HepG2 (cell line): ENCODE data around the gene NIPAL1. TPM values are rescaled to one million over a fixed set of nuclear protein-coding genes. Genes with fewer than 3 reads are reported as not detected.
"Not testable (repeated sequence)": the region's sequence is repeated elsewhere in the genome, so short reads cannot be mapped to it uniquely, and the experiment has no call there.

Experiments
- ATAC-seq: fragments of 200-7000 bp; cut with Tn5 transposase; 3 replicates; pipeline ENCODE4 v1.9.1; 2020; ENCODE audit warnings: mild to moderate bottlenecking, moderate library complexity
- BruUV-seq: library from RNA; stranded (reverse); fragments of 400-500 nt; replicated peaks from 2 replicates; lab custom pipeline; 2021; lab: Mats Ljungman, UMichigan
- CTCF ChIA-PET: fragments of 300-600 bp; formaldehyde crosslinking; extraction: SDS; loops from one replicate; lab custom pipeline; 2021; ENCODE audit warnings: low total read pairs, inconsistent platforms, low intra/inter-chr PET ratio; lab: Yijun Ruan, JAX
- POLR2A ChIA-PET: fragments of 350-600 bp; sonication (Branson Sonifier 250); formaldehyde crosslinking; loops from one replicate; lab custom pipeline; 2020; ENCODE audit warnings: antibody characterized with exemption, inconsistent platforms; lab: Yijun Ruan, JAX
- DNase-seq: peaks from one replicate; pipeline ENCODE4 v3.0.0-alpha.2; 2015; ENCODE audit warnings: low spot score
- FAIRE-seq: peaks from 3 replicates; lab custom pipeline; 2011; peaks lifted over from hg19 to GRCh38; lab: Jason Lieb, UNC
- H2AFZ ChIP-seq: one replicate; pipeline ENCODE4 v1.6.1; 2011; ENCODE audit warnings: low read length, inconsistent platforms
- H3K27ac ChIP-seq: fragments of 300-600 bp; 3 replicates; pipeline ENCODE4 v1.8.0; 2011; ENCODE audit warnings: mixed run types, mild to moderate bottlenecking, mixed read lengths, low read length, inconsistent platforms; ENCODE audit not compliant: insufficient read depth; ENCODE audit errors: extremely low read length
- H3K27me3 ChIP-seq, 2 experiments: fragments of 200-600 bp in 1 of 2; 2 replicates in 1 of 2; 3 replicates in 1 of 2; pipeline versions ENCODE4 v1.6.0 to v1.8.0; 2011; ENCODE audit warnings: low read length in 2 of 2, mild to moderate bottlenecking in 2 of 2, moderate library complexity in 2 of 2, inconsistent platforms in 1 of 2; ENCODE audit not compliant: insufficient read depth in 2 of 2, control insufficient read depth in 1 of 2
- H3K36me3 ChIP-seq, 2 experiments: fragments of 200-600 bp in 1 of 2; replicated peaks in 1 of 2; 2 replicates in 1 of 2; 3 replicates in 1 of 2; pipeline versions ENCODE4 v1.5.1 to v1.8.0; 2011; ENCODE audit warnings: low read length in 2 of 2, inconsistent platforms in 1 of 2; ENCODE audit not compliant: insufficient read depth in 2 of 2, control insufficient read depth in 1 of 2
- H3K4me1 ChIP-seq: 2 replicates; pipeline ENCODE4 v1.5.1; 2012; ENCODE audit warnings: low read length, inconsistent platforms; ENCODE audit not compliant: insufficient read depth
- H3K4me2 ChIP-seq: 2 replicates; pipeline ENCODE4 v1.6.0; 2011; ENCODE audit warnings: low read depth, low read length, inconsistent platforms
- H3K4me3 ChIP-seq, 3 experiments: fragments of 200-600 bp in 1 of 3; sonication (generic), shearing (Covaris generic) in 1 of 3; replicated peaks in 1 of 3; 2 replicates each; pipeline ENCODE4 v1.5.1; 2011 to 2016; ENCODE audit warnings: low read length in 3 of 3, inconsistent platforms in 2 of 3, low read depth in 2 of 3, mild to moderate bottlenecking in 2 of 3, control low read depth in 1 of 3, mixed read lengths in 1 of 3; ENCODE audit not compliant: insufficient read depth in 1 of 3
- H3K79me2 ChIP-seq: one replicate; pipeline ENCODE4 v1.6.1; 2011; ENCODE audit warnings: low read length, inconsistent platforms; ENCODE audit not compliant: insufficient read depth
- H3K9ac ChIP-seq: 2 replicates; pipeline ENCODE4 v1.6.0; 2011; ENCODE audit warnings: mild to moderate bottlenecking, low read depth, low read length, inconsistent platforms; ENCODE audit not compliant: insufficient read depth
- H3K9me3 ChIP-seq: 2 replicates; pipeline ENCODE4 v1.5.1; 2012; ENCODE audit warnings: mild to moderate bottlenecking, low read length
- H4K20me1 ChIP-seq: 2 replicates; pipeline ENCODE4 v1.6.0; 2011; ENCODE audit warnings: inconsistent platforms, mild to moderate bottlenecking, low read length, moderate library complexity; ENCODE audit not compliant: insufficient read depth
- ARNTL ChIP-seq: sonication (generic); formaldehyde crosslinking; IDR thresholded peaks from 2 replicates; pipeline ENCODE4 v1.4.0; 2020; ENCODE audit warnings: mild to moderate bottlenecking, missing genetic modification reagents
- CTCF ChIP-seq: sonication (generic); formaldehyde crosslinking; IDR thresholded peaks from 2 replicates; pipeline ENCODE4 v1.5.0; 2020; ENCODE audit warnings: mild to moderate bottlenecking, missing genetic modification reagents, moderate library complexity
- SMC3 ChIP-seq: IDR thresholded peaks from 2 replicates; pipeline ENCODE4 v1.6.1; 2011; ENCODE audit warnings: low read length, improper control_type of control experiment
- STAG1 ChIP-seq: sonication (generic); formaldehyde crosslinking; IDR thresholded peaks from 2 replicates; pipeline ENCODE4 v1.4.0; 2020; ENCODE audit warnings: missing genetic modification reagents
- SYNCRIP ChIP-seq: fragments of 200-400 bp; formaldehyde crosslinking; IDR thresholded peaks from 2 replicates; pipeline ENCODE4 v1.6.1; 2018; ENCODE audit warnings: mild to moderate bottlenecking, low read depth, low read length; ENCODE audit not compliant: insufficient read depth
- ZNF276 ChIP-seq: sonication (generic); formaldehyde crosslinking; IDR thresholded peaks from 2 replicates; pipeline ENCODE4 v1.4.0; 2020; ENCODE audit warnings: mild to moderate bottlenecking, low read depth, missing genetic modification reagents
- ZNF773 ChIP-seq: sonication (generic); formaldehyde crosslinking; IDR thresholded peaks from 2 replicates; pipeline ENCODE4 v1.4.0; 2020; ENCODE audit warnings: missing genetic modification reagents, borderline replicate concordance
- WGBS: methylation state at CpG from one replicate; pipeline ENCODE4 v1.1.6; 2017; ENCODE audit warnings: low lambda C conversion rate; 5-methylcytosine and 5-hydroxymethylcytosine counted together
- in situ Hi-C: cut with HindIII; loops from 2 replicates; pipeline ENCODE4 v1.10.0; 2017; ENCODE audit warnings: low pct_unique_long_range_greater_than_20kb; ENCODE audit not compliant: extremely low pct_ligation_motif_present
- intact Hi-C: fragments of 100-400 bp; cut with micrococcal nuclease; formaldehyde crosslinking; loops from one replicate; pipeline ENCODE4 v1.10.0; 2022; ENCODE audit not compliant: unreplicated experiment
- polyA plus RNA-seq, 8 experiments: library from polyadenylated mRNA; depleted of rRNA in 3 of 8; stranded (reverse) in 7 of 8; unstranded in 1 of 8; fragments of >200 nt; fragmentation: Illumina TruSeq in 4 of 8; extraction: Trizol in 4 of 8; gene quantifications; 2 replicates each; pipeline versions ENCODE4 v1.2.1 to v1.2.3, GENCODE V29; 2011 to 2016; ENCODE audit warnings: low read depth in 4 of 8, missing spikeins in 1 of 8, mixed read lengths in 1 of 8; ENCODE audit not compliant: insufficient read depth in 1 of 8
- total RNA-seq, 5 experiments: library from RNA; depleted of rRNA; stranded (reverse); fragments of >200 nt; fragmentation: Illumina TruSeq; extraction: Trizol; gene quantifications; 2 replicates each; pipeline ENCODE4 v1.2.3, GENCODE V29; 2016; ENCODE audit warnings: low read depth in 1 of 5
- TF ChIP-seq, protein P1 (sequence below): conservative IDR thresholded peaks from 2 replicates; pipeline ENCODE4 v1.6.1; 2018; ENCODE audit warnings: missing genetic modification reagents

Gene NIPAL1
- total and polyA plus RNA-seq, 2 of the 13 experiments (the other 11 are each of a cell fraction or from before 2014, with no cell fraction given) = 1.4 to 3.4 TPM

- CTCF ChIA-PET = interaction anchor here (0.8 to 1.9 kb wide), 3 partner anchors 79 to 84 kb away, joined by 3 to 24 read pairs (median 3); no protein-coding TSS in a partner anchor
- DNase-seq = peak; percentile 28
These were observed 13.0 kb upstream of the NIPAL1 start for GRCh38 chr4:48003568-48003967.

DNA sequence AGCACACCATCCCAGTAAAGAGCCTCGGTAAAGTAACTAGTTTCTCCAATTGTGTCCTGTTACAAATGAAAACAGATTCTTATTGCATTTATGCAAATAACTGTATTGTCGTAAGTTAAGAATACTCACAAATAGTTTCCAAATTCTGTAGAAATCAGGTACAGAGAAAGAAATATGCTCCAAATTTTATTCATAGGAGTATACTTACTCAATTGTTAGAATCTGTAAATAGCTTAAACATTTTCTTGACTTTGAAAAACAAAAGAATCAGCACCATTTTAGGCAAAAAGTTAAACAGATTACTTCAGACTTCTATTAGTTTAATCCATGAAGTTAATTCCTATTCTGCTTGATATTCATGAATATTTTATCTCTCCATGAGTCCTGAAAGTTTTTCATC is 10.8 kb upstream of the NIPAL1 start:
- in situ Hi-C loops = no loop called here
- TF ChIP-seq, protein P1, sequence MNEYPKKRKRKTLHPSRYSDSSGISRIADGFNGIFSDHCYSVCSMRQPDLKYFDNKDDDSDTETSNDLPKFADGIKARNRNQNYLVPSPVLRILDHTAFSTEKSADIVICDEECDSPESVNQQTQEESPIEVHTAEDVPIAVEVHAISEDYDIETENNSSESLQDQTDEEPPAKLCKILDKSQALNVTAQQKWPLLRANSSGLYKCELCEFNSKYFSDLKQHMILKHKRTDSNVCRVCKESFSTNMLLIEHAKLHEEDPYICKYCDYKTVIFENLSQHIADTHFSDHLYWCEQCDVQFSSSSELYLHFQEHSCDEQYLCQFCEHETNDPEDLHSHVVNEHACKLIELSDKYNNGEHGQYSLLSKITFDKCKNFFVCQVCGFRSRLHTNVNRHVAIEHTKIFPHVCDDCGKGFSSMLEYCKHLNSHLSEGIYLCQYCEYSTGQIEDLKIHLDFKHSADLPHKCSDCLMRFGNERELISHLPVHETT = no peak
- TF ChIP-seq ZNF773 (CRISPR knock-in tag) = no peak
- TF ChIP-seq ZNF276 (CRISPR knock-in tag) = no peak
- no peak for TF ChIP-seq ARNTL (CRISPR knock-in tag)
- TF ChIP-seq SYNCRIP = no peak

More at GRCh38 chr4:48003568-48003967, 13.0 kb upstream of the NIPAL1 start:
- not testable (repeated sequence) for H3K27ac ChIP-seq, H3K9ac ChIP-seq, H3K4me2 ChIP-seq, ATAC-seq
- 0% methylated on average over 2 of the region's 2 CpGs for WGBS
- TF ChIP-seq SMC3 (peak; percentile 62; the same call in 1 of the 2 replicates), CTCF (peak; percentile 80), STAG1 (CRISPR knock-in tag) (peak; percentile 78)
- TF ChIP-seq, all 625 proteins: peak for 3; not testable (repeated sequence) for 622
- intact Hi-C loops = loop anchor here (1.0 kb wide), 1 partner anchor 84 kb away; no protein-coding TSS in a partner anchor
- in situ Hi-C loops = loop anchor here (5.0 kb wide), 1 partner anchor 79 kb away; no protein-coding TSS in a partner anchor
- POLR2A ChIA-PET, FAIRE-seq, H3K4me3 ChIP-seq, H3K79me2 ChIP-seq, BruUV-seq, H2AFZ ChIP-seq, H3K4me1 ChIP-seq, H4K20me1 ChIP-seq, H3K27me3 ChIP-seq, H3K36me3 ChIP-seq: not testable (repeated sequence)
- peaks cover 30% of the 10 kb centered on the region for H3K9me3 ChIP-seq

More for the DNA sequence above, 10.8 kb upstream of the NIPAL1 start:
- H3K9ac ChIP-seq = no peak overlapping the region
- no peaks in the 10 kb centered on the region for H4K20me1 ChIP-seq
- H3K4me1 ChIP-seq = no peaks in the 10 kb centered on the region
- ChIA-PET CTCF (interaction anchor here (1.0 kb wide), 1 partner anchor 81 kb away, joined by 4 read pairs; no protein-coding TSS in a partner anchor), POLR2A (no interaction called here)
- WGBS = 50% methylated on average over 2 of the region's 2 CpGs
- peaks cover 36% of the 10 kb centered on the region for H3K9me3 ChIP-seq
- H3K27me3 ChIP-seq = no peaks in the 10 kb centered on the region
- BruUV-seq = no TSS peak
- no peak overlapping the region for H3K27ac ChIP-seq
- intact Hi-C loops = no loop called here
- no peak for FAIRE-seq
- no peaks in the 10 kb centered on the region for H3K79me2 ChIP-seq
- H3K4me3 ChIP-seq = no peak overlapping the region
- no peak for ATAC-seq
- DNase-seq = no peak
- no peak overlapping the region for H2AFZ ChIP-seq
- H3K4me2 ChIP-seq = no peak overlapping the region
- no peaks in the 10 kb centered on the region for H3K36me3 ChIP-seq
